ENCODE results near the gene CFAP77.
"Not testable (repeated sequence)": the region's sequence is repeated elsewhere in the genome, so short reads cannot be mapped to it uniquely, and the experiment has no call there.

CFAP77 gene

DNA sequence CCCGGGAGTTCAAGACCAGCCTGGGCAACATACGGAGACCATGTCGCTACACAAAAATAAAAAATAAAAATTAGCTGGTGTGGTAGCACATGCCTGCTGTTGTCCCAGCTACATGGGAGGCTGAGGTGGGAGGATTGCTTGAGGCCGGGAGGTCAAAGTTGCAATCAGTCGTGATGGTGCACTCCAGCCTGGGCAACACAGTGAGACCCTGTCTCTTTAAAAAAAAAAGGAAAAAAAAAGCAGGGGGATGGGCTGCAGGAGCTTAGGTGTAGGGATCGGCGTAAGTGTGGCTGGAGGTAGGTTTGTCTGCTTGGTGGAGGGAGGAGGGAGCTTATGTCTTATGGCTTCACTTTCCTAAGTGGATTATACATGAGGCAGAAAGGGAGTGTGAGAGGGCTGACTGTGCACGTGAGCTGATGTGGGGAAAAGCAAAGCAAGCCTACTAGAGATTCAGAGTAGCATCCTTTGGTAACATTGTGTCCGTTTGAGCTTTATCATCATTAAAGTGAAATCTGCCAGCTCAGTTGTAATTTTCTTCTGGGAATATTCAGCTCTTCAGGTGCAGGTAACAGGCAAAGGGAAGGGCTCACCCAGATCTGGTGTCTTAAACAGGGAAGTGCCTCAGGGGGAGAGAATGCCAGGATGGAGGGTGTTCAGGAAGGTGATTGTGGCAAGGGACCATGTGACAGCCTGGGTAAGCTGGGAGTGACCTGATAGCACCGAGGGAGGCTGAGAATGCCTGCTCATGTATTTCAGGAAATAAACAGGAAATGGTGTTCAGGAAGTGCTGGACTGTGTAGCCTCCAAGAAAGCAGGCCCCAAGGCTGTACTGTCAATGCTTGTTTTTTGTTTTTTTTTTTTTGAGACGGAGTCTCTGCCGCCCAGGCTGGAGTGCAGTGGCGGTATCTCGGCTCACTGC is 37.6 kb upstream of the CFAP77 start (continued):
- TF ChIP-seq ZNF335 (tag by site-specific recombination; conservative IDR thresholded peaks at IDR 0.05): 0 out of 2 replicates have a peak, but pooled peaks have one; percentile 14

DNA sequence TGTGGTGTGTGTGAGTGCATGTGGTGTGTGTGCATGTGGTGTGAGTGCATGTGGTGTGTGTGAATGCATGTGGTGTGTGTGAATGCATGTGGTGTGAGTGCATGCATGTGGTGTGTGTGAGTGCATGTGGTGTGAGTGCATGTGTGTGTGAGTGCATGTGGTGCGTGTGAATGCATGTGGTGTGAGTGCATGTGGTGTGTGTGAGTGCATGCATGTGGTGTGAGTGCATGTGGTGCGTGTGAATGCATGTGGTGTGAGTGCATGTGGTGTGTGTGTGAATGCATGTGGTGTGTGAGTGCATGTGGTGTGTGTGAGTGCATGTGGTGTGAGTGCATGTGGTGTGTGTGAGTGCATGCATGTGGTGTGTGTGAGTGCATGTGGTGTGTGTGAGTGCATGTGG is 32.2 kb upstream of the CFAP77 start:
- H3K9me3 ChIP-seq (ENCODE audit: control insufficient read depth, insufficient read depth, low read depth, low read length); H3K4me1 ChIP-seq (ENCODE audit: control insufficient read depth, insufficient read depth, low read length); POLR2A ChIA-PET; H3K27ac ChIP-seq (ENCODE audit: extremely low read depth, low read depth, low read length); H3K4me3 ChIP-seq (ENCODE audit: low read depth, low read length); CTCF ChIA-PET: not testable (repeated sequence)
- TF ChIP-seq, protein P1, sequence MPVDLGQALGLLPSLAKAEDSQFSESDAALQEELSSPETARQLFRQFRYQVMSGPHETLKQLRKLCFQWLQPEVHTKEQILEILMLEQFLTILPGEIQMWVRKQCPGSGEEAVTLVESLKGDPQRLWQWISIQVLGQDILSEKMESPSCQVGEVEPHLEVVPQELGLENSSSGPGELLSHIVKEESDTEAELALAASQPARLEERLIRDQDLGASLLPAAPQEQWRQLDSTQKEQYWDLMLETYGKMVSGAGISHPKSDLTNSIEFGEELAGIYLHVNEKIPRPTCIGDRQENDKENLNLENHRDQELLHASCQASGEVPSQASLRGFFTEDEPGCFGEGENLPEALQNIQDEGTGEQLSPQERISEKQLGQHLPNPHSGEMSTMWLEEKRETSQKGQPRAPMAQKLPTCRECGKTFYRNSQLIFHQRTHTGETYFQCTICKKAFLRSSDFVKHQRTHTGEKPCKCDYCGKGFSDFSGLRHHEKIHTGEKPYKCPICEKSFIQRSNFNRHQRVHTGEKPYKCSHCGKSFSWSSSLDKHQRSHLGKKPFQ (tag by site-specific recombination; IDR thresholded peaks at IDR 0.05): peak; percentile 96
- H3K36me3 ChIP-seq (ENCODE audit: control insufficient read depth in 2 of 2, insufficient read depth in 1 of 2, low read length in 2 of 2): peaks cover 30 to 66% of the 10 kb centered on the region in 2 experiments

DNA sequence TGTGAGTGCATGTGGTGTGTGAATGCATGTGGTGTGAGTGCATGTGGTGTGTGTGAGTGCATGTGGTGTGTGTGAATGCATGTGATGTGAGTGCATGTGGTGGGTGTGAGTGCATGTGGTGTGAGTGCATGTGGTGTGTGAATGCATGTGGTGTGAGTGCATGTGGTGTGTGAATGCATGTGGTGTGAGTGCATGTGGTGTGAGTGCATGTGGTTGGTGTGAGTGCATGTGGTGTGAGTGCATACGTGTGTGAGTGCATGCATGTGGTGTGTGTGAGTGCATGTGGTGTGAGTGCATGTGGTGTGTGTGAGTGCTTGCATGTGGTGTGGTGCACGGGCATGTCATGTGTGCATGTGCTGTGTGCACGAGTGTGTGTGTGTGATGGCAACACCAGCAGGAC is 31.6 kb upstream of the CFAP77 start:
- H3K4me1 ChIP-seq (ENCODE audit: control insufficient read depth, insufficient read depth, low read length); POLR2A ChIA-PET; CTCF ChIA-PET; H3K4me3 ChIP-seq (ENCODE audit: low read depth, low read length); H3K9me3 ChIP-seq (ENCODE audit: control insufficient read depth, insufficient read depth, low read depth, low read length); H3K27ac ChIP-seq (ENCODE audit: extremely low read depth, low read depth, low read length): not testable (repeated sequence)
- TF ChIP-seq, protein P1 (tag by site-specific recombination; IDR thresholded peaks at IDR 0.05): peak; percentile 97
- TF ChIP-seq, protein P2, sequence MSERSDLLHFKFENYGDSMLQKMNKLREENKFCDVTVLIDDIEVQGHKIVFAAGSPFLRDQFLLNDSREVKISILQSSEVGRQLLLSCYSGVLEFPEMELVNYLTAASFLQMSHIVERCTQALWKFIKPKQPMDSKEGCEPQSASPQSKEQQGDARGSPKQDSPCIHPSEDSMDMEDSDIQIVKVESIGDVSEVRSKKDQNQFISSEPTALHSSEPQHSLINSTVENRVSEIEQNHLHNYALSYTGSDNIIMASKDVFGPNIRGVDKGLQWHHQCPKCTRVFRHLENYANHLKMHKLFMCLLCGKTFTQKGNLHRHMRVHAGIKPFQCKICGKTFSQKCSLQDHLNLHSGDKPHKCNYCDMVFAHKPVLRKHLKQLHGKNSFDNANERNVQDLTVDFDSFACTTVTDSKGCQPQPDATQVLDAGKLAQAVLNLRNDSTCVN (tag by site-specific recombination; optimal IDR thresholded peaks at IDR 0.05): peak; percentile 27
- H3K36me3 ChIP-seq (ENCODE audit: control insufficient read depth in 2 of 2, insufficient read depth in 1 of 2, low read length in 2 of 2): peaks cover 30 to 71% of the 10 kb centered on the region in 2 experiments

DNA sequence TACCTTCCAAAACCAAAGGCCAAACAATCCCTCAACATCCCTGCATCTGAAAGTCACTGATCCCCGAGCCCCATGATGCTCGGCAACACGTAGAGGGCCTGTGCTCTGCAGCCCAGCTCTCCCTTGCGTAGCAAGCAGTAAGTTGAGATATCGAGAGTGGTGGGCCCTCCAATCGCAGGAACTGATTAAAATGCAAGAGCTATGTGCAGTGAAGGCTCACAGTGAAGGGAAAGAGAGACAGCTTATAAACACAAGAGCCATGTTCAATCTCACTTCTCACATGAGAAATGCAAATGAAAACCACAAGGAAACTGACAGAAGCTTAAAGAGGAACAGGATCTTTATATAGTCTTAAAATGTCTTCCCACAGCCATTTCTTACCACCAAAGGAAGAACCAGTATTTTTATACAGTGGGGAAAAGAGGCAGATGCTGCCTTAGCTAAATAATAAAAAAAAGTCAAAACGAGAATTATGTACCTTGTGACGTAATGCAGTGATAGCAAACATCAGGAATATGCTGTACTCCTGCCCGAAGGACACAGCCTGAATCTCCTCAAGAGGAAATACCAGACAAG is 28.0 kb upstream of the CFAP77 start:
- TF ChIP-seq GLI4 (tag by site-specific recombination; IDR thresholded peaks at IDR 0.05) (no peak), ZNF184 (tag by site-specific recombination; IDR thresholded peaks at IDR 0.05) (no peak), FEZF1 (tag by site-specific recombination; IDR thresholded peaks at IDR 0.05) (no peak), ZFHX2 (tag by site-specific recombination; conservative IDR thresholded peaks at IDR 0.05) (no peak), ZNF658 (tag by site-specific recombination; IDR thresholded peaks at IDR 0.05) (no peak), ZNF138 (tag by site-specific recombination; IDR thresholded peaks at IDR 0.05; ENCODE audit: borderline replicate concordance) (no peak), ZNF354C (tag by site-specific recombination; IDR thresholded peaks at IDR 0.05; ENCODE audit: borderline replicate concordance, low read depth) (no peak)
- TF ChIP-seq, protein P3, sequence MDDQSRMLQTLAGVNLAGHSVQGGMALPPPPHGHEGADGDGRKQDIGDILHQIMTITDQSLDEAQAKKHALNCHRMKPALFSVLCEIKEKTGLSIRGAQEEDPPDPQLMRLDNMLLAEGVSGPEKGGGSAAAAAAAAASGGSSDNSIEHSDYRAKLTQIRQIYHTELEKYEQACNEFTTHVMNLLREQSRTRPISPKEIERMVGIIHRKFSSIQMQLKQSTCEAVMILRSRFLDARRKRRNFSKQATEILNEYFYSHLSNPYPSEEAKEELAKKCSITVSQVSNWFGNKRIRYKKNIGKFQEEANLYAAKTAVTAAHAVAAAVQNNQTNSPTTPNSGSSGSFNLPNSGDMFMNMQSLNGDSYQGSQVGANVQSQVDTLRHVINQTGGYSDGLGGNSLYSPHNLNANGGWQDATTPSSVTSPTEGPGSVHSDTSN (CRISPR knock-in tag; IDR thresholded peaks at IDR 0.05): no peak
- ChIA-PET CTCF (interaction anchor here (0.6 to 1.5 kb wide), 3 partner anchors 8 to 113 kb away, joined by 3 to 6 read pairs (median 3); no protein-coding TSS in a partner anchor), POLR2A (no interaction called here)

More for the DNA sequence above, 28.0 kb upstream of the CFAP77 start:
- Histone ChIP-seq H3K9me3 (ENCODE audit: control insufficient read depth, insufficient read depth, low read depth, low read length) (no peaks in the 10 kb centered on the region), H3K4me1 (ENCODE audit: control insufficient read depth, insufficient read depth, low read length) (no peaks in the 10 kb centered on the region), H3K36me3 (ENCODE audit: control insufficient read depth in 2 of 2, insufficient read depth in 1 of 2, low read length in 2 of 2) (peaks cover 30 to 85% of the 10 kb centered on the region in 2 experiments), H3K4me3 (ENCODE audit: low read depth, low read length) (no peak overlapping the region), H3K27ac (ENCODE audit: extremely low read depth, low read depth, low read length) (0 out of 2 replicates have a peak overlapping the region, but pooled peaks have one; percentile 16)
